Hepatocyte (in vitro differentiated cells): ENCODE measurements around the gene KAT2A. TPM values are rescaled to one million over a fixed set of nuclear protein-coding genes. Genes with fewer than 3 reads are reported as not detected.
A peak's percentile ranks its signal among the peaks of the same experiment; 100 is the strongest.

Experiments
- DNase-seq: peaks from one replicate; pipeline ENCODE4 v3.0.0-alpha.2; 2016; ENCODE audit warnings: low spot score
- H2AFZ ChIP-seq: fragments of 200-600 bp; sonication (generic); 2 replicates; pipeline ENCODE4 v1.6.0; 2016; ENCODE audit warnings: antibody characterized with exemption, mild to moderate bottlenecking
- H3K27ac ChIP-seq: fragments of 200-600 bp; sonication (generic); 2 replicates; pipeline ENCODE4 v1.5.1; 2016; ENCODE audit warnings: mild to moderate bottlenecking
- H3K27me3 ChIP-seq: fragments of 200-600 bp; sonication (generic); 2 replicates; pipeline ENCODE4 v1.6.1; 2016
- H3K36me3 ChIP-seq: fragments of 200-600 bp; sonication (generic); replicated peaks from 2 replicates; pipeline ENCODE4 v1.5.1; 2016; ENCODE audit warnings: low read depth; ENCODE audit not compliant: insufficient read depth
- H3K4me1 ChIP-seq: fragments of 200-600 bp; sonication (generic); 2 replicates; pipeline ENCODE4 v1.5.1; 2016; ENCODE audit warnings: mild to moderate bottlenecking, moderate library complexity; ENCODE audit not compliant: insufficient read depth
- H3K4me2 ChIP-seq: fragments of 200-600 bp; sonication (generic); 2 replicates; pipeline ENCODE4 v1.6.0; 2016
- H3K4me3 ChIP-seq: fragments of 200-600 bp; sonication (generic); 2 replicates; pipeline ENCODE4 v1.5.1; 2016; ENCODE audit warnings: mild to moderate bottlenecking
- H3K79me2 ChIP-seq: fragments of 200-600 bp; sonication (generic); 2 replicates; pipeline ENCODE4 v1.6.0; 2017; ENCODE audit warnings: mild to moderate bottlenecking
- H3K9me2 ChIP-seq: fragments of 200-600 bp; sonication (generic); replicated peaks from 2 replicates; pipeline ENCODE4 v1.6.0; 2017; ENCODE audit warnings: mild to moderate bottlenecking; ENCODE audit not compliant: insufficient read depth
- H3K9me3 ChIP-seq: fragments of 200-600 bp; sonication (generic); 2 replicates; pipeline ENCODE4 v1.5.1; 2016; ENCODE audit warnings: low read depth, mild to moderate bottlenecking
- H4K20me1 ChIP-seq: fragments of 200-600 bp; sonication (generic); 2 replicates; pipeline ENCODE4 v1.6.0; 2016; ENCODE audit warnings: mild to moderate bottlenecking; ENCODE audit not compliant: insufficient read depth, poor library complexity, severe bottlenecking
- EZH2 ChIP-seq: fragments of 200-600 bp; sonication (generic); IDR thresholded peaks from 2 replicates; pipeline ENCODE4 v1.6.1; 2016; ENCODE audit warnings: antibody characterized with exemption, mild to moderate bottlenecking, borderline replicate concordance
- EZH2phosphoT487 ChIP-seq: fragments of 200-600 bp; sonication (generic); IDR thresholded peaks from one replicate; pipeline ENCODE4 v1.6.1; 2018; ENCODE audit warnings: antibody characterized with exemption, mild to moderate bottlenecking, low read depth, moderate library complexity; ENCODE audit not compliant: unreplicated experiment, severe bottlenecking
- WGBS: methylation state at CpG from one replicate; pipeline ENCODE4 v1.1.6; 2016; ENCODE audit warnings: low lambda C conversion rate; ENCODE audit errors: missing lambda C conversion rate; 5-methylcytosine and 5-hydroxymethylcytosine counted together
- polyA plus RNA-seq: library from polyadenylated mRNA; unstranded; fragments of >200 nt; fragmentation: Nextera tagmentation; extraction: Ambion mirVana; gene quantifications from 2 replicates; pipeline ENCODE4 v1.2.1, GENCODE V29; 2016
- total RNA-seq: library from RNA; depleted of rRNA; stranded (reverse); fragments of >200 nt; gene quantifications from 2 replicates; pipeline ENCODE4 v1.2.3, GENCODE V29; 2014
- TF ChIP-seq, protein P1 (sequence below): fragments of 200-600 bp; sonication (generic); IDR thresholded peaks from 2 replicates; pipeline ENCODE4 v1.5.1; 2016; ENCODE audit warnings: antibody characterized with exemption, mild to moderate bottlenecking; ENCODE audit not compliant: poor library complexity

Gene KAT2A
- total and polyA plus RNA-seq, 2 experiments from 2014 or later: 21.7 to 46.7 TPM

DNA sequence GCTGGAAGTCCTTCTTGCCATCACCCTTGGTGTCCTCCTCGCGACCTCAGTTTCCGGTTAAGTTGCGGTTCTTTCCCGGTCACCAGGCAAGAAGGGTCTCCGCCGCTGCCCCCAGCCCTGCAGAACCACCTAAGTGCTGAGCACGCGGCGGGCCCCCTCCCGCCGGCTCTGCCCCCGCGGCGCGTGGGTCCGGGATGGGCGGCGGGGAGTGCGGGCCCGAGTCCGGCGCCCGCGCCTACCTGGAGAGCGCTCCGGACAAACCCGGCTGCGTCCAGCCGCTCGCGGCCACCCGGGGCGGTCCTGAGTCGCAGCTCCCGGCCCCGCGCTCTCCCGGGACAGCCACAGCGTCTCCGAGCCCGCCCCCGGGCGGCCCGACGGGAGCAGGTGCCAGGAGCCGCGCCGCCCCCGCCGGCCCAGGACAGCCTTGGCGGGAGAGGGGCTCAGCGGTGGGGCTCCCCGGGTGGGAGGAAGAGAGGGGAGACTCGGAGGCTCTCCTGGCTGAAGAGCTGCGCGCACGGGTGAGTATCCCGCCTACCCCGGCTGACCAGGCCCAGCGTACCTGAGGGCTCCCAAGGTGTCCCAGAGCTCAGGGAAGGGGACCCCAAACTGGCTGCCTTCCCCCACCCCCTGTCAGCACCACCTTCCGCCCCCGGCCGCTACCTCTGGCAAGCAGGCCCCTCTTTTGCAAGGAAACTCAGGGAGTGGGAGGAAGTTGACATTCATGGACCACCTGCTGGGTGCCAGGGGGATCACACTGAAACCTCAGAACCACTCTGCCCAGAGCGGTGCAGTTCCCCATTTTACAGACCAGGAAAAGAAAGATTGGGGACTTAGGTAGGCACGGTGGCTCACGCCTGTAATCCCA is 48.6 kb downstream of the KAT2A start:
- Histone ChIP-seq H3K27me3 (peaks cover 27% of the 10 kb centered on the region), H3K79me2 (no peaks in the 10 kb centered on the region), H3K36me3 (no peaks in the 10 kb centered on the region), H3K27ac (no peak overlapping the region), H2AFZ (peak overlapping the region; percentile 35), H3K9me2 (no peaks in the 10 kb centered on the region), H4K20me1 (no peaks in the 10 kb centered on the region), H3K4me3 (no peak overlapping the region), H3K4me1 (no peaks in the 10 kb centered on the region), H3K9me3 (no peaks in the 10 kb centered on the region), H3K4me2 (peak overlapping the region; percentile 89)
- 9% methylated on average over 47 of the region's 67 CpGs for WGBS
- DNase-seq: peak; percentile 69
- TF ChIP-seq EZH2: peak; percentile 87
- TF ChIP-seq, protein P1, sequence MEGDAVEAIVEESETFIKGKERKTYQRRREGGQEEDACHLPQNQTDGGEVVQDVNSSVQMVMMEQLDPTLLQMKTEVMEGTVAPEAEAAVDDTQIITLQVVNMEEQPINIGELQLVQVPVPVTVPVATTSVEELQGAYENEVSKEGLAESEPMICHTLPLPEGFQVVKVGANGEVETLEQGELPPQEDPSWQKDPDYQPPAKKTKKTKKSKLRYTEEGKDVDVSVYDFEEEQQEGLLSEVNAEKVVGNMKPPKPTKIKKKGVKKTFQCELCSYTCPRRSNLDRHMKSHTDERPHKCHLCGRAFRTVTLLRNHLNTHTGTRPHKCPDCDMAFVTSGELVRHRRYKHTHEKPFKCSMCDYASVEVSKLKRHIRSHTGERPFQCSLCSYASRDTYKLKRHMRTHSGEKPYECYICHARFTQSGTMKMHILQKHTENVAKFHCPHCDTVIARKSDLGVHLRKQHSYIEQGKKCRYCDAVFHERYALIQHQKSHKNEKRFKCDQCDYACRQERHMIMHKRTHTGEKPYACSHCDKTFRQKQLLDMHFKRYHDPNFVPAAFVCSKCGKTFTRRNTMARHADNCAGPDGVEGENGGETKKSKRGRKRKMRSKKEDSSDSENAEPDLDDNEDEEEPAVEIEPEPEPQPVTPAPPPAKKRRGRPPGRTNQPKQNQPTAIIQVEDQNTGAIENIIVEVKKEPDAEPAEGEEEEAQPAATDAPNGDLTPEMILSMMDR: peak; percentile 1
- TF ChIP-seq EZH2phosphoT487: no peak

DNA sequence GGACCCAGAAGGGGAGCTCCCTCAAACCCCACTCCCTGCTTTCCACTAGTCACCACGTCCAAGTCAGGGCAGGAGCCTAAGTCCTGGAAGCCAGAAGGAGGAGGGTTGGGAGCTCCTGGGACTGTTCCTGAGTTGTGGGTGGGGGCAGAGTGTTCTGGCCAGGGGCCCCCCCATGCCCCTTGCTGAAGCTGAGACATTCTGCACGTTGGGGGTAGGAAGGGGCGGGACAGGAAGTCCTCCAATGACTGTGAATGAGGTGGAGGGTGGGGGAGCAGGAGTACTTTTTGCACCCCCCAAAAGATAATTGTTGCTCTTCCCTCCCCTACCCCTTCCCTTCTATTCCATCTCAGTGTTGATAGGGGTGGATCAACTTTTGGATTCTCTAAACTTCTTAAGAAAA is 49.4 kb downstream of the KAT2A start:
- Histone ChIP-seq H3K9me3 (no peaks in the 10 kb centered on the region), H2AFZ (peak overlapping the region; percentile 35), H3K4me2 (peak overlapping the region; percentile 89), H3K27ac (no peak overlapping the region), H3K4me1 (no peaks in the 10 kb centered on the region), H3K4me3 (no peak overlapping the region), H3K36me3 (no peaks in the 10 kb centered on the region), H3K27me3 (peaks cover 27% of the 10 kb centered on the region), H3K79me2 (no peaks in the 10 kb centered on the region), H4K20me1 (no peaks in the 10 kb centered on the region), H3K9me2 (no peaks in the 10 kb centered on the region)
- no peak for DNase-seq
- 32% methylated on average over 3 of the region's 3 CpGs for WGBS
- no peak for TF ChIP-seq EZH2phosphoT487
- TF ChIP-seq, protein P1: no peak
- TF ChIP-seq EZH2: no peak

DNA sequence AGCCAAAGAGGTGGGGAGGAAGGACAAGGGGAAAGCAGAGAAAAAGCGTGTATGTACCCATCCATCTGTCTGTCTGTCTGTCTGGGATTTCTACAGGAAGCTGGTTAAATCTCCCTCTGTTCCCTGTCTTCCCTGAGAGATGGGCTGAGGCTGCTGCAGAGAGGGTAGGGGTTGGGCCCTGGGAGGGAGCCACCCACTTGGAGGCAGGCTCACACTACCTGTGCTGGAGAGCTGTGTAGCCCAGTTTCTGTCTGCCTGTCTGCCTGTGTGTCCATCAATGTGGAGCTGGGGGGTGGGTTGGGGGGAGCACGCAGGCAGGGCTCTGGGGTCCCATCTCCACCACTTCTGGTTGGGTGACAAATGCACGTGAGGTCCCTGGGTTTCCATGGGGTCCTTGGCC is 52.2 kb downstream of the KAT2A start:
- no peak for DNase-seq
- Histone ChIP-seq H3K27me3 (peaks cover 26% of the 10 kb centered on the region), H3K79me2 (no peaks in the 10 kb centered on the region), H3K4me2 (no peak overlapping the region), H3K4me3 (no peak overlapping the region), H3K9me3 (no peaks in the 10 kb centered on the region), H3K36me3 (no peaks in the 10 kb centered on the region), H3K4me1 (no peaks in the 10 kb centered on the region), H3K27ac (no peak overlapping the region), H4K20me1 (no peaks in the 10 kb centered on the region), H3K9me2 (no peaks in the 10 kb centered on the region), H2AFZ (no peak overlapping the region)
- WGBS: 72% methylated on average over 2 of the region's 3 CpGs
- TF ChIP-seq, protein P1: no peak
- no peak for TF ChIP-seq EZH2phosphoT487
